GM23248 (cell line): ENCODE results near the gene ALDH3B1. TPM values are rescaled to one million over a fixed set of nuclear protein-coding genes. Genes with fewer than 3 reads are reported as not detected.

ENCODE experiments used
- DNase-seq: peaks from one replicate; pipeline ENCODE4 v3.0.0-alpha.2; 2015
- H2AFZ ChIP-seq: fragments of 200-600 bp; sonication (generic); 2 replicates; pipeline ENCODE4 v1.6.1; 2016; ENCODE audit warnings: antibody characterized with exemption
- H3F3A ChIP-seq: fragments of 200-600 bp; sonication (generic); 2 replicates; pipeline ENCODE4 v1.6.1; 2016; ENCODE audit warnings: mild to moderate bottlenecking, antibody characterized with exemption, mixed run types; ENCODE audit not compliant: insufficient read depth
- H3K27ac ChIP-seq: fragments of 200-600 bp; sonication (generic); 2 replicates; pipeline ENCODE4 v1.5.1; 2016; ENCODE audit warnings: mild to moderate bottlenecking
- H3K27me3 ChIP-seq: fragments of 200-600 bp; sonication (generic); replicated peaks from 2 replicates; pipeline ENCODE4 v1.6.1; 2016; ENCODE audit warnings: mild to moderate bottlenecking; ENCODE audit not compliant: insufficient read depth
- H3K36me3 ChIP-seq: fragments of 200-600 bp; sonication (generic); 2 replicates; pipeline ENCODE4 v1.6.1; 2016; ENCODE audit warnings: low read depth, mild to moderate bottlenecking
- H3K4me1 ChIP-seq: fragments of 200-600 bp; sonication (generic); 2 replicates; pipeline ENCODE4 v1.6.1; 2016; ENCODE audit warnings: mild to moderate bottlenecking; ENCODE audit not compliant: insufficient read depth
- H3K4me2 ChIP-seq: fragments of 200-600 bp; sonication (generic); one replicate; pipeline ENCODE4 v1.6.1; 2016; ENCODE audit warnings: mild to moderate bottlenecking; ENCODE audit not compliant: unreplicated experiment
- H3K4me3 ChIP-seq: fragments of 200-600 bp; sonication (generic); 2 replicates; pipeline ENCODE4 v1.5.1; 2016; ENCODE audit warnings: mild to moderate bottlenecking
- H3K79me2 ChIP-seq: fragments of 200-600 bp; sonication (generic); 2 replicates; pipeline ENCODE4 v1.6.1; 2016; ENCODE audit warnings: mild to moderate bottlenecking; ENCODE audit not compliant: insufficient read depth
- H3K9ac ChIP-seq: fragments of 200-600 bp; sonication (generic); 2 replicates; pipeline ENCODE4 v1.6.1; 2016; ENCODE audit warnings: mild to moderate bottlenecking
- H3K9me2 ChIP-seq: fragments of 200-600 bp; sonication (generic); 2 replicates; pipeline ENCODE4 v1.6.1; 2016; ENCODE audit warnings: mixed run types, mild to moderate bottlenecking, moderate library complexity; ENCODE audit not compliant: insufficient read depth
- H3K9me3 ChIP-seq: fragments of 200-600 bp; sonication (generic); one replicate; pipeline ENCODE4 v1.6.1; 2017; ENCODE audit warnings: low read depth
- H4K20me1 ChIP-seq: fragments of 200-600 bp; sonication (generic); 2 replicates; pipeline ENCODE4 v1.6.0; 2016; ENCODE audit not compliant: insufficient read depth
- EZH2 ChIP-seq: fragments of 200-600 bp; sonication (generic); IDR thresholded peaks from 2 replicates; pipeline ENCODE4 v1.6.1; 2018; ENCODE audit warnings: antibody characterized with exemption, mild to moderate bottlenecking; ENCODE audit not compliant: insufficient read depth, poor library complexity, severe bottlenecking
- EZH2phosphoT487 ChIP-seq: fragments of 200-600 bp; sonication (generic); IDR thresholded peaks from 2 replicates; pipeline ENCODE4 v1.6.1; 2018; ENCODE audit warnings: antibody characterized with exemption, moderate library complexity, mild to moderate bottlenecking, low read depth; ENCODE audit not compliant: insufficient read depth
- WGBS, 2 experiments: methylation state at CpG; one replicate each; pipeline ENCODE4 v1.1.6; 2015 to 2017; ENCODE audit warnings: low lambda C conversion rate in 2 of 2, low coverage in 1 of 2; ENCODE audit errors: missing lambda C conversion rate in 2 of 2; 5-methylcytosine and 5-hydroxymethylcytosine counted together
- in situ Hi-C: fragments of 300-500 bp; cut with MboI; formaldehyde crosslinking; loops from 2 replicates; pipeline ENCODE4 v1.15.0; 2020
- polyA plus RNA-seq: library from polyadenylated mRNA; unstranded; fragments of >200 nt; fragmentation: Nextera tagmentation; extraction: Ambion mirVana; gene quantifications from 2 replicates; pipeline ENCODE4 v1.2.1, GENCODE V29; 2016
- total RNA-seq: library from RNA; depleted of rRNA; stranded (reverse); fragments of >200 nt; shearing (Covaris generic); gene quantifications from 2 replicates; pipeline ENCODE4 v1.2.3, GENCODE V29; 2014

The ALDH3B1 gene
- total and polyA plus RNA-seq, 2 experiments from 2014 or later: 42.7 to 63.9 TPM

DNA sequence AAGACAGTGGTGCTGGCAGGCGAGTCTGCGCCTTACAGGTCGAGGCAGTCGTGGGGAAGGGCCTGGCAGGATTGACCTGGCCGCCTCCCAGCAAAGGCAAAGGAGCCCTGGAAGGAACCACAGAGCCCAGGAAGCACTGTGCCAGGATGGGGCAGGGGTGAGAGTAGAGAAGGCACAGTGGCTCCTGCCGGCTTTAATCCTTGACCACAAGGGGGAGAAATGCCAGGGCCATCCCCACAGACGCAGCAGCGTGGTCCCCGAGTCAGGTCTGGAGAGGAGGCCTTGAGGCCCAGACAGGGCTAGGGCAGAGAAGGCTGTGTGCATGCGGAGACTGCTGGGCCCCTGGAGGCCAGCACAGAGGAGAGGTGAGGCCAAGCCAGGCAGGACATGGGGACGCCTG lies 10.4 kb downstream of the ALDH3B1 start:
- no peaks in the 10 kb centered on the region; the same call in 1 of the 2 replicates for H3K36me3 ChIP-seq
- H4K20me1 ChIP-seq: no peaks in the 10 kb centered on the region
- no peak overlapping the region for H3K9ac ChIP-seq
- H3K27me3 ChIP-seq: no peaks in the 10 kb centered on the region
- no peak overlapping the region for H2AFZ ChIP-seq
- no peaks in the 10 kb centered on the region for H3K9me2 ChIP-seq
- no peak overlapping the region for H3K4me2 ChIP-seq
- TF ChIP-seq EZH2phosphoT487: no peak
- no peak for TF ChIP-seq EZH2
- H3K9me3 ChIP-seq: no peaks in the 10 kb centered on the region
- H3K27ac ChIP-seq: no peak overlapping the region
- in situ Hi-C loops: no loop called here
- DNase-seq: peak; percentile 46
- H3K79me2 ChIP-seq: no peaks in the 10 kb centered on the region
- no peak overlapping the region for H3K4me3 ChIP-seq
- 0 out of 2 replicates have a peak, but pooled peaks cover 4% of the 10 kb centered on the region for H3K4me1 ChIP-seq
- WGBS, 2 experiments: 60 to 74% methylated on average over 10 to 11 of the region's 11 CpGs
- peaks cover 4% of the 10 kb centered on the region; the same call in 1 of the 2 replicates for H3F3A ChIP-seq

DNA sequence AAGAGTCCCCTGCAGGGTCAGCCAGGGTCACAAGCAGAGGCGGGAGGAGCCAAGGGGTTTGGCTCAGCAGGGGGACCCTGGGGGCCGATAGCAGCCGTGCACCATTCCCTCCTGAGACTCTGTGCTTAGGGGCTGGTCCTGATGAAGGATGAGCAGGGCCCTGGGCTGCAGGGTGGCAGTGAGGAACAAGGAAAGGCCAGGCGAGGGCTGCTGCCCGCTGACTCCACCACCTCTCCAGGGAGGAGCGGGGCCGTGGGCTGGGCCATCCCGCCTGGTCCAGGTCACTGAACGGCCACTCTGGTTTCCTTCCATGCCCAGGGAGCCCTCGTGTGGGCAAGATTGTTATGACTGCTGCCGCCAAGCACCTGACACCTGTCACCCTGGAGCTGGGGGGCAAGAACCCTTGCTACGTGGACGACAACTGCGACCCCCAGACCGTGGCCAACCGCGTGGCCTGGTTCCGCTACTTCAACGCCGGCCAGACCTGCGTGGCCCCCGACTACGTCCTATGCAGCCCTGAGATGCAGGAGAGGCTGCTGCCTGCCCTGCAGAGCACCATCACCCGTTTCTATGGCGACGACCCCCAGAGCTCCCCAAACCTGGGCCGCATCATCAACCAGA lies 11.2 kb downstream of the ALDH3B1 start:
- DNase-seq: no peak
- WGBS, 2 experiments: 89 to 90% methylated on average over 27 of the region's 27 CpGs
- TF ChIP-seq EZH2: no peak
- TF ChIP-seq EZH2phosphoT487: no peak

DNA sequence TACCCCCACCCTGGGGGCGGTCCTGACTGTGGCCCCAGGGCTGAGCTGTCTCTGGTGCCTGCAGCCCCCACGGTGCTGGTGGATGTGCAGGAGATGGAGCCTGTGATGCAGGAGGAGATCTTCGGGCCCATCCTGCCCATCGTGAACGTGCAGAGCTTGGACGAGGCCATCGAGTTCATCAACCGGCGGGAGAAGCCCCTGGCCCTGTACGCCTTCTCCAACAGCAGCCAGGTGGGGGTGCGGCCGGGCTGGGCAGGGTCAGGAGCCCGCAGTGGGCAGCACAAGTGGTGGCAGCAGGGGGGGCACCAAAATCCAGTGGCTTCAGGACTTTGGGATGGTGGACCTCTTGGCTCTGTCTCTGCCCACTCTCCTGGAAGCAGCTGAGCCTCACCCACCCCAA lies 12.4 kb downstream of the ALDH3B1 start:
- 89 to 93% methylated on average over 13 of the region's 13 CpGs for WGBS, 2 experiments
- peaks cover 5% of the 10 kb centered on the region; the same call in 1 of the 2 replicates for H3F3A ChIP-seq
- peaks cover 6% of the 10 kb centered on the region for H3K4me1 ChIP-seq
- H3K36me3 ChIP-seq: no peaks in the 10 kb centered on the region; the same call in 1 of the 2 replicates
- H3K79me2 ChIP-seq: peaks cover 5% of the 10 kb centered on the region; the same call in 1 of the 2 replicates
- H3K9me2 ChIP-seq: no peaks in the 10 kb centered on the region
- H3K9me3 ChIP-seq: no peaks in the 10 kb centered on the region
- no peak for DNase-seq
- TF ChIP-seq EZH2phosphoT487 (no peak), EZH2 (no peak)
- H3K9ac ChIP-seq: no peak overlapping the region
- no peak overlapping the region for H3K27ac ChIP-seq
- in situ Hi-C loops: no loop called here
- H4K20me1 ChIP-seq: no peaks in the 10 kb centered on the region
- no peak overlapping the region for H2AFZ ChIP-seq
- H3K4me2 ChIP-seq: no peak overlapping the region
- no peak overlapping the region for H3K4me3 ChIP-seq
- H3K27me3 ChIP-seq: no peaks in the 10 kb centered on the region

More for the DNA sequence above, 11.2 kb downstream of the ALDH3B1 start:
- H3K27me3 ChIP-seq: no peaks in the 10 kb centered on the region
- no peaks in the 10 kb centered on the region for H3K79me2 ChIP-seq
- 0 out of 2 replicates have a peak, but pooled peaks cover 4% of the 10 kb centered on the region for H3K4me1 ChIP-seq
- H3K4me3 ChIP-seq: no peak overlapping the region
- no peaks in the 10 kb centered on the region for H3K9me2 ChIP-seq
- H3K36me3 ChIP-seq: no peaks in the 10 kb centered on the region; the same call in 1 of the 2 replicates
- no peaks in the 10 kb centered on the region for H4K20me1 ChIP-seq
- H3K9me3 ChIP-seq: no peaks in the 10 kb centered on the region
- H3F3A ChIP-seq: peaks cover 4% of the 10 kb centered on the region; the same call in 1 of the 2 replicates
- no peak overlapping the region for H3K9ac ChIP-seq
- H3K27ac ChIP-seq: no peak overlapping the region
- H3K4me2 ChIP-seq: no peak overlapping the region
- in situ Hi-C loops: no loop called here
- no peak overlapping the region for H2AFZ ChIP-seq

DNA sequence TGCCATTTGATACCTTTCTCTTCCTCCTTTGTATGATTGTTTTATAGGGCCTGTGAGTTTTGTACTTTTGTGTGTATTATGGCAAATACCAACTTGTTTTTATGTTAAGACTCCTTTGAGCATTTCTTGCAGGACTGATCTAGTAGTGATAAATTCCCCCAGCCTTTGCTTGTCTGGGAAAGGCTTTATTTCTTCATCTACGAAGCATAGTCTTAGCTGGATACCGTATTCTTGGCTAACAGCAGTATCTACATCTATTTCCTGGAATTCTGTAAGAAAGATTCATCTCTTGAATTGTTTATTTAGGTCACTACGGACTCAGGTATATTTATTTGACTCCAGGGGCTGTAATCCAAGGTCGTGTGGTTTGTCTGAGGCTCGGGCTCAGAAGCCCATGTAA lies 14.4 kb downstream of the ALDH3B1 start:
- Histone ChIP-seq H3K9me2 (no peaks in the 10 kb centered on the region), H3K9me3 (no peaks in the 10 kb centered on the region), H3K79me2 (peaks cover 6% of the 10 kb centered on the region; the same call in 1 of the 2 replicates), H2AFZ (no peak overlapping the region), H3K4me2 (no peak overlapping the region), H3K4me3 (no peak overlapping the region), H3K27ac (no peak overlapping the region), H3F3A (peaks cover 21% of the 10 kb centered on the region), H3K4me1 (peaks cover 24% of the 10 kb centered on the region), H3K27me3 (no peaks in the 10 kb centered on the region), H4K20me1 (no peaks in the 10 kb centered on the region), H3K9ac (no peak overlapping the region), H3K36me3 (no peaks in the 10 kb centered on the region; the same call in 1 of the 2 replicates)
- in situ Hi-C loops: no loop called here
- 80 to 87% methylated on average over 5 of the region's 5 CpGs for WGBS, 2 experiments
- no peak for DNase-seq
- TF ChIP-seq EZH2 (no peak), EZH2phosphoT487 (no peak)
